D721Med (cell line): ENCODE results near the gene FLG.
"Not testable (repeated sequence)": the region's sequence is repeated elsewhere in the genome, so short reads cannot be mapped to it uniquely, and the experiment has no call there.

ENCODE experiments used
- DNase-seq: peaks from one replicate; pipeline ENCODE4 v3.0.0; 2011; ENCODE audit warnings: low spot score; ENCODE audit not compliant: insufficient read length
- FAIRE-seq: peaks from 2 replicates; lab custom pipeline; 2011; peaks lifted over from hg19 to GRCh38; lab: Jason Lieb, UNC
- TF ChIP-seq, protein P1 (sequence below): IDR thresholded peaks from 2 replicates; pipeline ENCODE4 v1.5.1; 2012; ENCODE audit warnings: mild to moderate bottlenecking, control low read depth; ENCODE audit not compliant: insufficient read depth; ENCODE audit errors: missing control alignments

FLG gene

DNA sequence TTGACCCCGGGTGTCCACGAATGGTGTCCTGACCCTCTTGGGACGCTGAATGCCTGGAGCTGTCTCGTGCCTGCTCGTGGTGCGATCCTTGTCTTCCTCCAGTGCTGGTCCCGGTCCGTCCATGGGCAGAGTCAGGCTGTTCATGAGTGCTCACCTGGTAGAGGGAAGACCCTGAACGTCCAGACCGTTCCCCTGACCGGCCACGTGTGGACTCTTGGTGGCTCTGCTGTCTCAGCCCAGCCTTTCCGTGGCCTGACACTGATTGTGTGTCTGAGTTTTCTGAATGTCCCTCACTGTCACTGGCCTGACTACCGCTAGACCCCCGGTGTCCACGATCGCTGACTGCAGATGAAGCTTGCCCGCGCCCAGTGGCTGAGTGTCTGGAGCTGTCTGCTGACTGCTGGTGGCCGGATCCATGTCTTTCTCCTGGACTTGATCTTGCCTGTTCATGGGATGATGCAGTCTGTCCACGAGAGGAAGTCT is 11.7 kb downstream of the FLG start:
- TF ChIP-seq, protein P1, sequence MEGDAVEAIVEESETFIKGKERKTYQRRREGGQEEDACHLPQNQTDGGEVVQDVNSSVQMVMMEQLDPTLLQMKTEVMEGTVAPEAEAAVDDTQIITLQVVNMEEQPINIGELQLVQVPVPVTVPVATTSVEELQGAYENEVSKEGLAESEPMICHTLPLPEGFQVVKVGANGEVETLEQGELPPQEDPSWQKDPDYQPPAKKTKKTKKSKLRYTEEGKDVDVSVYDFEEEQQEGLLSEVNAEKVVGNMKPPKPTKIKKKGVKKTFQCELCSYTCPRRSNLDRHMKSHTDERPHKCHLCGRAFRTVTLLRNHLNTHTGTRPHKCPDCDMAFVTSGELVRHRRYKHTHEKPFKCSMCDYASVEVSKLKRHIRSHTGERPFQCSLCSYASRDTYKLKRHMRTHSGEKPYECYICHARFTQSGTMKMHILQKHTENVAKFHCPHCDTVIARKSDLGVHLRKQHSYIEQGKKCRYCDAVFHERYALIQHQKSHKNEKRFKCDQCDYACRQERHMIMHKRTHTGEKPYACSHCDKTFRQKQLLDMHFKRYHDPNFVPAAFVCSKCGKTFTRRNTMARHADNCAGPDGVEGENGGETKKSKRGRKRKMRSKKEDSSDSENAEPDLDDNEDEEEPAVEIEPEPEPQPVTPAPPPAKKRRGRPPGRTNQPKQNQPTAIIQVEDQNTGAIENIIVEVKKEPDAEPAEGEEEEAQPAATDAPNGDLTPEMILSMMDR: no peak
- no peak for DNase-seq
- no peak for FAIRE-seq

DNA sequence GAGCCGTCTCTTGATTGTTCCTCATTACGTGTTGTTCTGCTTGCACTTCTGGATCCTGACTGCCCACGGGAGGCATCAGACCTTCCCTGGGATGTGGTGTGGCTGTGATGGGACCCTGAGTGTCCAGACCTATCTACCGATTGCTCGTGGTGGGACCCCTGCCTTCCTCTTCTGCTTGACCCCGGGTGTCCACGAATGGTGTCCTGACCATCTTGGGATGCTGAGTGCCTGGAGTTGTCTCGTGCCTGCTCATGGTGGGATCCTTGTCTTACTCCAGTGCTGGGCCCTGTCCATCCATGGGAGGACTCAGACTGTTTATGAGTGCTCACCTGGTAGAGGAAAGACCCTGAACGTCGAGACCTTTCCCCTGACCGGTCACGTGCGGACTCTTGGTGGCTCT is 12.9 kb downstream of the FLG start:
- not testable (repeated sequence) for FAIRE-seq, DNase-seq

DNA sequence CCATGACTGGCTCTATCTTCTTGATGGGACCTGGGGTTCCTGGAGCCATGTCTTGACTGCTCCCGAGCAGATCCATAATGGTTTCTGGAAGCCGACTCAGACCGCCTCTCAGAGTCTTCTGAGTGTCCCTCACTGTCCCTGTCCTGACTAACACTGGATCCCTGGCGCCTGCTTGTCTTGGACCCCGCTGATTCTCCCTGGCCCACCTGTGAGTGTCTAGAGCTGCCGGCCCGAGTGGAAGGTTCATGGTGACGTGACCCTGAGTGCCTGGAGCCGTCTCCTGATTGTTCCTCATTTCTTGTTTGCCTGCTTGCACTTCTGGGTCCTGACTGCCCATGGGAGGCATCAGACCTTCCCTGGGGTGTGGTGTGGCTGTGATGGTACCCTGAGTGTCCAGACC is 15.1 kb downstream of the FLG start:
- FAIRE-seq: no peak
- DNase-seq: no peak

DNA sequence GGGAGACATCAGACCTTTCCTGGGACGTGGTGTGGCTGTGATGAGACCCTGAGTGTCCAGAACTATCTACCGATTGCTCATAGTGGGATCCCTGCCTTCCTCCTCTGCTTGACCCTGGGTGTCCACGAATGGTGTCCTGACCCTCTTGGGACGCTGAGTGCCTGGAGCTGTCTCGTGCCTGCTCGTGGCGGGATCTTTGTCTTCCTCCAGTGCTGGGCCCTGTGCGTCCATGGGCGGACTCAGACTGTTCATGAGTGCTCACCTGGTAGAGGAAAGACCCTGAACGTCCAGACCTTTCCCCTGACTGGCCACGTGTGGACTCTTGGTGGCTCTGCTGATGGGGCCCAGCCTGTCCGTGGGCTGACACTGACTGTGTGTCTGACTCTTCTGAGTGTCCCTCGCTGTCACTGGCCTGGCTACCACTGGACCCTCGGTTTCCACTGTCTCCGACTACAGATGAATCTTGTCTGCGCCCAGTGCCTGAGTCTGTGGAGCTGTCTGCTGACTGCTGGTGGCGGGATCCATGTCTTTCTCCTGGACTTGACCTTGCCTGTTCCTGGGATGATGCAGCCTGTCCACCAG is 15.6 kb downstream of the FLG start:
- not testable (repeated sequence) for DNase-seq, FAIRE-seq

More for the DNA sequence above, 15.1 kb downstream of the FLG start:
- TF ChIP-seq, protein P1: no peak

DNA sequence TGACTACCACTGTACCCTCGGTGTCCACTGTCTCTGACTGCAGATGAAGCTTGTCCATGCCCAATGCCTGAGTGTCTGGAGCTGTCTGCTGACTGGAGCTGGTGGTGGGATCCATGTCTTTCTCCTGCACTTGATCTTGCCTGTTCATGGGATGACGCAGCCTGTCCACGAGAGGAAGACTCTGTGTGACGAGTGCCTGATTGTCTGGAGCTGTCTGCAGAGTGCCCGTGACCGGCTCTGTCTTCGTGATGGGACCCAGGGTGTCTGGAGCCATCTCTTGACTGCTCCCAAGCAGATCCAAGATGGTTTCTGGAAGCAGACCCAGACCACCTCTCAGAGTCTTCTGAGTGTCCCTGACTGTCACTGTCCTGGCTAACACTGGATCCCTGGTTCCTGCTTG is 16.3 kb downstream of the FLG start:
- not testable (repeated sequence) for FAIRE-seq, DNase-seq

DNA sequence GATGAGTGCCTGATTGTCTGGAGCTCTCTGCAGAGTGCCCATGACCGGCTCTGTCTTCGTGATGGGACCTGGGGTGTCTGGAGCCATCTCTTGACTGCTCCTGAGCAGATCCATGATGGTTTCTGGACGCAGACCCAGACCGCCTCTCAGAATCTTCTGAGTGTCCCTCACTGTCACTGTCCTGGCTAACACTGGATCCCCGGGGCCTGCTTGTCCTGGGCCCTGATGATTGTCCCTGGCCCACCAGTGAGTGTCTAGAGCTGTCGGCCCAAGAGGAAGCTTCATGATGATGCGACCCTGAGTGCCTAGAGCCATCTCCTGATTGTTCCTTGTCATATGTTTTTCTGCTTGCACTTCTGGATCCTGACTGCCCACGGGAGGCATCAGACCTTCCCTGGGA is 17.1 kb downstream of the FLG start:
- FAIRE-seq: not testable (repeated sequence)

DNA sequence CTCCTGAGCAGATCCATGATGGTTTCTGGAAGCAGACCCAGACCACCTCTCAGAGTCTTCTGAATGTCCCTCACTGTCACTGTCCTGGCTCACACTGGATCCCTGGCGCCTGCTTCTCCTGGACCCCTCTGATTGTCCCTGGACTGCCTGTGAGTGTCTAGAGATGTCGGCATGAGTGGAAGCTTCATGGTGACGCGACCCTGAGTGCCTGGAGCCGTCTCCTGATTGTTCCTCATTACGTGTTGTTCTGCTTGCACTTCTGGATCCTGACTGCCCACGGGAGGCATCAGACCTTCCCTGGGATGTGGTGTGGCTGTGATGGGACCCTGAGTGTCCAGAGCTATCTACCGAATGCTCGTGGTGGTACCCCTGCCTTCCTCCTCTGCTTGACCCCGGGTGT is 18.9 kb downstream of the FLG start:
- DNase-seq, FAIRE-seq: not testable (repeated sequence)

More for the DNA sequence above, 17.1 kb downstream of the FLG start:
- DNase-seq: not testable (repeated sequence)

DNA sequence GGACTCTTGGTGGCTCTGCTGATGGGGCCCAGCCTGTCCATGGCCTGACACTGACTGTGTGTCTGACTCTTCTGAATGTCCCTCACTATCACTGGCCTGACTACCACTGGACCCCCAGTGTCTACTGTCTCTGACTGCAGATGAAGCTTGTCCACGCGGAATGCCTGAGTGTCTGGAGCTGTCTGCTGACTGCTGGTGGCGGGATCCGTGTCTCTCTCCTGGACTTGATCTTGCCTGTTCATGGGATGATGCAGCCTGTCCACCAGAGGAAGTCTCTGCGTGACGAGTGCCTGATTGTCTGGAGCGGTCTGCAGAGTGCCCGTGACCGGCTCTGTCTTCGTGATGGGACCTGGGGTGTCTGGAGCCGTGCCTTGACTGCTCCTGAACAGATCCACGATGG is 20.3 kb downstream of the FLG start:
- FAIRE-seq, DNase-seq: not testable (repeated sequence)

DNA sequence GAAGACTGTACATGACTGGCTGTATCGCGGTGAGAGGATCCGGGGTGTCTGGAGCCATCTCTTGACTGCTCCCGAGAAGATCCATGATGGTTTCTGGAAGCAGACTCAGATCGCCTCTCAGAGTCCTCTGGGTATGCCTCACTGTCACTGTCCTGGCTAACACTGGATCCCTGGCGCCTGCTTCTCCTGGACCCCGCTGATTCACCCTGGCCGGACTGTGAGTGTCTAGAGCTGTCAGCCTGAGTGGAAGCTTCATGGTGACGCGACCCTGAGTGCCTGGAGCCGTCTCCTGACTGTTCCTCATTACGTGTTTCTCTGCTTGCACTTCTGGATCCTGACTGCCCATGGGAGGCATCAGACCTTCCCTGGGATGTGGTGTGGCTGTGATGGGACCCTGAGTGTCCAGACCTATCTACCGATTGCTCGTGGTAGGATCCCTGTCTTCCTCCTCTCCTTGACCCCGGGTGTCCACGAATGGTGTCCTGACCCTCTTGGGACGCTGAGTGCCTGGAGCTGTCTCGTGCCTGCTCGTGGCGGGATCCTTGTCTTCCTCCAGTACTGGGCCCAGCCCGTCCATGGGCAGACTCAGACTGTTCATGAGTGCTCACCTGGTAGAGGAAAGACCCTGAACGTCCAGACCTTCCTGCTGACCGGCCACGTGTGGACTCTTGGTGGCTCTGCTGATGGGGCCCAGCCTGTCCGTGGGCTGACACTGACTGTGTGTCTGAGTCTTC is 21.7 kb downstream of the FLG start:
- FAIRE-seq, DNase-seq: not testable (repeated sequence)

DNA sequence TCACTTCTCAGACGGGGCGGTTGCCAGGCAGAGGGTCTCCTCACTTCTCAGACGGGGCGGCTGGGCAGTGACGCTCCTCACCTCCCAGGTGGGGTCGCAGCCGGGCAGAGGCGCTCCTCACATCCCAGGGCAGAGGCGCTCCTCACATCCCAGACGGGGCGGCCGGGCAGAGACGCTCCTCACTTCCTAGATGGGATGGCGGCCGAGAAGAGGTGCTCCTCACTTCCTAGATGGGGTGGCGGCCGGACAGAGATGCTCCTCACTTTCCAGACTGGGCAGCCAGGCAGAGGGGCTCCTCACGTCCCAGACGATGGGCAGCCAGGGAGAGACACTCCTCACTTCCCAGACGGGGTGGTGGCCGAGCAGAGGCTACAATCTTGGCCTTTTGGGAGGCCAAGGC is 68.6 kb downstream of the FLG start:
- not testable (repeated sequence) for FAIRE-seq, DNase-seq
